Caco-2 (cell line): Measurements from ENCODE around the gene IRAK3. TPM values are rescaled to one million over a fixed set of nuclear protein-coding genes. Genes with fewer than 3 reads are reported as not detected.

Experiments used
- BruUV-seq: library from RNA; stranded (reverse); fragments of 400-500 nt; replicated peaks from 2 replicates; lab custom pipeline; 2021; lab: Mats Ljungman, UMichigan
- CTCF ChIA-PET: fragments of 300-600 bp; sonication (Branson Sonifier 250); formaldehyde crosslinking; loops from one replicate; lab custom pipeline; 2022; ENCODE audit warnings: antibody characterized with exemption; lab: Charles Lee
- POLR2A ChIA-PET: fragments of 300-600 bp; sonication (Branson Sonifier 250); formaldehyde crosslinking; loops from one replicate; lab custom pipeline; 2022; ENCODE audit warnings: antibody characterized with exemption; lab: Charles Lee
- DNase-seq, 2 experiments: peaks; one replicate each; pipeline versions ENCODE4 v3.0.0 to v3.0.0-alpha.2; 2020 to 2022
- H3K27me3 ChIP-seq: replicated peaks from 2 replicates; pipeline ENCODE4 v1.6.0; 2011; ENCODE audit warnings: low read length; ENCODE audit not compliant: control insufficient read depth, insufficient read depth
- H3K36me3 ChIP-seq: 2 replicates; pipeline ENCODE4 v1.5.1; 2011; ENCODE audit warnings: low read length; ENCODE audit not compliant: control insufficient read depth, insufficient read depth
- H3K4me1 ChIP-seq: fragments of 250-450 bp; sonication (Bioruptor Pico); 2 replicates; pipeline ENCODE4 v1.5.1; 2020; ENCODE audit warnings: mild to moderate bottlenecking
- H3K4me3 ChIP-seq: 2 replicates; pipeline ENCODE4 v1.5.1; 2011; ENCODE audit warnings: low read depth, mild to moderate bottlenecking, control low read depth, low read length
- H3K9me3 ChIP-seq: fragments of 250-450 bp; sonication (Bioruptor Pico); 2 replicates; pipeline ENCODE4 v1.5.1; 2020; ENCODE audit warnings: mild to moderate bottlenecking, moderate library complexity
- H3K27ac Mint-ChIP-seq: one replicate; pipeline ENCODE4 v1.8.0; 2022; ENCODE audit warnings: mixed read lengths; ENCODE audit not compliant: unreplicated experiment
- H3K27me3 Mint-ChIP-seq: one replicate; pipeline ENCODE4 v1.8.0; 2022; ENCODE audit warnings: mixed read lengths; ENCODE audit not compliant: insufficient read depth, unreplicated experiment
- H3K36me3 Mint-ChIP-seq: one replicate; pipeline ENCODE4 v1.8.0; 2022; ENCODE audit warnings: mild to moderate bottlenecking, mixed read lengths; ENCODE audit not compliant: insufficient read depth, unreplicated experiment
- H3K4me1 Mint-ChIP-seq: one replicate; pipeline ENCODE4 v1.8.0; 2022; ENCODE audit warnings: low read depth, mixed read lengths; ENCODE audit not compliant: unreplicated experiment
- H3K4me3 Mint-ChIP-seq: one replicate; pipeline ENCODE4 v1.8.0; 2022; ENCODE audit warnings: mild to moderate bottlenecking, moderate library complexity, mixed read lengths; ENCODE audit not compliant: unreplicated experiment
- H3K9me3 Mint-ChIP-seq: one replicate; pipeline ENCODE4 v1.8.0; 2022; ENCODE audit warnings: mixed read lengths; ENCODE audit not compliant: unreplicated experiment
- CTCF ChIP-seq, 2 experiments: fragments of 200-600 bp in 1 of 2; IDR thresholded peaks; 1 replicate in 1 of 2; 2 replicates in 1 of 2; pipeline versions ENCODE4 v1.5.1 to v1.8.0; 2011 to 2022; ENCODE audit warnings: antibody characterized with exemption in 1 of 2, control low read depth in 1 of 2, inconsistent platforms in 1 of 2, low read depth in 1 of 2, low read length in 1 of 2, mild to moderate bottlenecking in 1 of 2, moderate library complexity in 1 of 2; ENCODE audit not compliant: insufficient read depth in 1 of 2, severe bottlenecking in 1 of 2, unreplicated experiment in 1 of 2
- intact Hi-C: fragments of 100-400 bp; cut with micrococcal nuclease; formaldehyde crosslinking; loops from one replicate; pipeline ENCODE4 v1.10.0; 2022; ENCODE audit not compliant: unreplicated experiment
- total RNA-seq: library from RNA; stranded (reverse); gene quantifications from 2 replicates; pipeline ENCODE4 v1.2.3, GENCODE V29; 2022

IRAK3 gene
- total RNA-seq, 1 experiment from 2014 or later = not detected

- no peaks in the 10 kb centered on the region for H3K9me3 Mint-ChIP-seq
- H3K4me1 Mint-ChIP-seq = no peaks in the 10 kb centered on the region
- Histone ChIP-seq H3K4me1 (no peaks in the 10 kb centered on the region), H3K9me3 (no peaks in the 10 kb centered on the region), H3K36me3 (no peaks in the 10 kb centered on the region), H3K27me3 (no peaks in the 10 kb centered on the region), H3K4me3 (no peak overlapping the region)
- DNase-seq = no peak
- intact Hi-C loops = no loop called here
- CTCF ChIA-PET = no interaction called here
- H3K27me3 Mint-ChIP-seq = peaks cover 5% of the 10 kb centered on the region
- POLR2A ChIA-PET = no interaction called here
- no peak overlapping the region for H3K27ac Mint-ChIP-seq
- no TSS peak for BruUV-seq
- no peak for TF ChIP-seq CTCF (IDR thresholded peaks at IDR 0.05; ENCODE audit: insufficient read depth in 1 of 2, low read depth in 1 of 2, low read length in 1 of 2, severe bottlenecking in 1 of 2, unreplicated experiment in 1 of 2)
- H3K36me3 Mint-ChIP-seq = no peaks in the 10 kb centered on the region
- H3K4me3 Mint-ChIP-seq = no peak overlapping the region
Observed at GRCh38 chr12:66197495-66197921, 8.5 kb downstream of the IRAK3 start.

DNA sequence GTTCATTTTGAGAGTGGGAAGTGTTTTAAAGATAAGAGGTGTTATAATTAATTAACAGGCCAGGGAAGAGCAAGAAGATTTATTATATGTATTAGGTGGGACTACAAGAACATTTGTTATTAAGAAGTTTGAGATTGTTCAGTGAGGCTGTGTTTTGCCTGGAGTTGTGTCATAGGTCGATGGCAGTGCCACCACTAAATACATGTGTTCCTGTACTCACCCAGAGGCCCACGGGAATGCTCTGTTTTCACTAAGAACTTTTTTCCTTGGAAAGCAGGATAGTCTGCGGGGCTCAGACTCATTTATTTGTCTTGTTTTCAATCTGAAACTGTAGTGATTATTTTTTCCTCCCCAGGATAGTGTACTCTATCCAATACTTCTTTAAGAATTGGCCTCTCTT is 10.1 kb downstream of the IRAK3 start:
- Histone ChIP-seq H3K27me3 (no peaks in the 10 kb centered on the region), H3K4me3 (no peak overlapping the region), H3K9me3 (no peaks in the 10 kb centered on the region), H3K36me3 (no peaks in the 10 kb centered on the region), H3K4me1 (no peaks in the 10 kb centered on the region)
- no TSS peak for BruUV-seq
- peaks cover 5% of the 10 kb centered on the region for H3K27me3 Mint-ChIP-seq
- no peak overlapping the region for H3K27ac Mint-ChIP-seq
- ChIA-PET CTCF (no interaction called here), POLR2A (no interaction called here)
- no peaks in the 10 kb centered on the region for H3K4me1 Mint-ChIP-seq
- TF ChIP-seq CTCF (IDR thresholded peaks at IDR 0.05; ENCODE audit: insufficient read depth in 1 of 2, low read depth in 1 of 2, low read length in 1 of 2, severe bottlenecking in 1 of 2, unreplicated experiment in 1 of 2) = no peak
- no peaks in the 10 kb centered on the region for H3K36me3 Mint-ChIP-seq
- H3K4me3 Mint-ChIP-seq = no peak overlapping the region
- DNase-seq = no peak
- intact Hi-C loops = no loop called here
- no peaks in the 10 kb centered on the region for H3K9me3 Mint-ChIP-seq

DNA sequence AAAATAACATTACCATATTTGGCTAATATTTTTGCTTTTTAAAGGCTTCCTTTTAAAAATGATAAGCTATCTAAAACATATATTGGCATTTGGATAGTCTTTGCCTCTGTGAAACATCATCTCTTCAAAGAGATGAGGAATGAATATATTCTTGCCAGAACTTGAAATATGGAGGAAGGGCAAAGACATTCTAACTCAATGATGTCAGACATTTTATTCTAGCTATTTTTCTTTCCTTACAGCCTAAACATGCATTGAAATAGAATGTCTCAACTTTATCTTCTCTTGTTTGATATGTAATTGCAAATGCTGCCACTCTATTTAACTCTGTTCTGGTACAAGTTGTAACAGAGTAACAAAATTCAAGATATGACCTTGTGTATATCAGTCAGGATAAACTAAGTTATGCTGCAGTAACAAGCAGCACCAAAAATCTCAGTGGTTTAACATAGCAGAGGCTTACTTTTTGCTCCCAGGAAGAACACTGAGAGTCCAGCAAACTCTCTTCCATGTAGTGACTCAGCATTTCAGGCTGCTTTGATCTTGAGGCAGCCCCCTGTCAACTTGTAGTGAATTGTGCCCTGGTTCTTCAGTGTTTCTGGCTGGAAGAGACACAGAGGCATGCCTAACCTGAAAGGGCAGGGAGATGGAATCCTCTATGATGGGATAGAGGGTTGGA is 11.0 kb downstream of the IRAK3 start:
- Mint-ChIP-seq H3K27me3 (peaks cover 1% of the 10 kb centered on the region), H3K9me3 (no peaks in the 10 kb centered on the region), H3K4me1 (no peaks in the 10 kb centered on the region), H3K4me3 (no peak overlapping the region), H3K27ac (no peak overlapping the region), H3K36me3 (no peaks in the 10 kb centered on the region)
- H3K4me1 ChIP-seq = no peaks in the 10 kb centered on the region
- CTCF ChIA-PET = no interaction called here
- TF ChIP-seq CTCF (IDR thresholded peaks at IDR 0.05; ENCODE audit: insufficient read depth in 1 of 2, low read depth in 1 of 2, low read length in 1 of 2, severe bottlenecking in 1 of 2, unreplicated experiment in 1 of 2) = no peak
- DNase-seq = no peak
- H3K36me3 ChIP-seq = no peaks in the 10 kb centered on the region
- no peaks in the 10 kb centered on the region for H3K27me3 ChIP-seq
- BruUV-seq = no TSS peak
- POLR2A ChIA-PET = no interaction called here
- no peaks in the 10 kb centered on the region for H3K9me3 ChIP-seq
- no peak overlapping the region for H3K4me3 ChIP-seq
- intact Hi-C loops = no loop called here
